Endothelial cell of umbilical vein (primary cell): ENCODE measurements around the gene DIS3L2. TPM values are rescaled to one million over a fixed set of nuclear protein-coding genes. Genes with fewer than 3 reads are reported as not detected.

Experiments
- BruUV-seq: library from RNA; stranded (reverse); fragments of 400-500 nt; replicated peaks from 2 replicates; lab custom pipeline; 2021; lab: Mats Ljungman, UMichigan
- CTCF ChIA-PET: fragments of 300-600, 350-600 bp; sonication (Branson Sonifier 250); formaldehyde crosslinking; loops from one replicate; lab custom pipeline; 2021; ENCODE audit warnings: antibody characterized with exemption, inconsistent platforms; lab: Charles Lee
- POLR2A ChIA-PET: fragments of 300-600, 350-600 bp; sonication (Branson Sonifier 250); formaldehyde crosslinking; loops from one replicate; lab custom pipeline; 2021; ENCODE audit warnings: antibody characterized with exemption, inconsistent platforms; lab: Charles Lee
- DNase-seq: peaks from one replicate; pipeline ENCODE4 v3.0.0-alpha.2; 2011; ENCODE audit warnings: low read depth, low spot score
- FAIRE-seq: peaks from 2 replicates; lab custom pipeline; 2011; peaks lifted over from hg19 to GRCh38; lab: Jason Lieb, UNC
- H2AFZ ChIP-seq: 2 replicates; pipeline ENCODE4 v1.6.0; 2012; ENCODE audit warnings: low read depth, low read length, control low read depth, inconsistent platforms
- H3K27ac ChIP-seq: 2 replicates; pipeline ENCODE4 v1.5.1; 2011; ENCODE audit warnings: low read depth, mild to moderate bottlenecking, control low read depth, low read length, moderate library complexity; ENCODE audit not compliant: insufficient read depth
- H3K27me3 ChIP-seq, 2 experiments: 2 replicates each; pipeline versions ENCODE4 v1.6.0 to v1.6.1; 2011; ENCODE audit warnings: low read length in 2 of 2, mixed read lengths in 1 of 2; ENCODE audit not compliant: control insufficient read depth in 2 of 2, insufficient read depth in 2 of 2
- H3K36me3 ChIP-seq, 2 experiments: 2 replicates in 1 of 2; 3 replicates in 1 of 2; pipeline ENCODE4 v1.5.1; 2011; ENCODE audit warnings: low read length in 2 of 2, mild to moderate bottlenecking in 1 of 2, moderate library complexity in 1 of 2; ENCODE audit not compliant: control insufficient read depth in 2 of 2, insufficient read depth in 2 of 2; ENCODE audit errors: extremely low read depth in 1 of 2
- H3K4me1 ChIP-seq: 3 replicates; pipeline ENCODE4 v1.5.1; 2011; ENCODE audit warnings: mild to moderate bottlenecking, low read length; ENCODE audit not compliant: control insufficient read depth, insufficient read depth; ENCODE audit errors: extremely low read depth
- H3K4me2 ChIP-seq: 2 replicates; pipeline ENCODE4 v1.6.1; 2011; ENCODE audit warnings: low read length, control low read depth, mixed read lengths; ENCODE audit not compliant: insufficient read depth
- H3K4me3 ChIP-seq, 3 experiments: fragments of 200-600 bp in 1 of 3; sonication (generic), shearing (Covaris generic) in 1 of 3; replicated peaks in 1 of 3; 2 replicates each; pipeline ENCODE4 v1.5.1; 2011 to 2016; ENCODE audit warnings: control low read depth in 3 of 3, low read length in 3 of 3, mild to moderate bottlenecking in 2 of 3, inconsistent platforms in 1 of 3, low read depth in 1 of 3, moderate library complexity in 1 of 3; ENCODE audit not compliant: insufficient read depth in 1 of 3
- H3K79me2 ChIP-seq: 2 replicates; pipeline ENCODE4 v1.6.0; 2012; ENCODE audit warnings: low read length, inconsistent platforms; ENCODE audit not compliant: control insufficient read depth, insufficient read depth
- H3K9ac ChIP-seq: replicated peaks from 2 replicates; pipeline ENCODE3; 2011; ENCODE audit warnings: low read length, control low read depth; ENCODE audit not compliant: insufficient read depth; ENCODE audit errors: extremely low read depth
- H3K9me1 ChIP-seq: replicated peaks from 3 replicates; pipeline ENCODE4 v1.6.0; 2011; ENCODE audit warnings: mild to moderate bottlenecking, low read length; ENCODE audit not compliant: control insufficient read depth, insufficient read depth; ENCODE audit errors: extremely low read depth
- H3K9me3 ChIP-seq: replicated peaks from 2 replicates; pipeline ENCODE4 v1.5.1; 2012; ENCODE audit warnings: low read length, inconsistent platforms; ENCODE audit not compliant: control insufficient read depth, insufficient read depth
- H4K20me1 ChIP-seq: replicated peaks from 2 replicates; pipeline ENCODE3; 2011; ENCODE audit warnings: mild to moderate bottlenecking, low read length; ENCODE audit not compliant: control insufficient read depth, insufficient read depth; ENCODE audit errors: extremely low read depth
- EZH2 ChIP-seq: IDR thresholded peaks from 2 replicates; pipeline ENCODE4 v1.6.1; 2012; ENCODE audit warnings: borderline replicate concordance, low read depth, mild to moderate bottlenecking, moderate library complexity, low read length, inconsistent platforms; ENCODE audit not compliant: severe bottlenecking
- FOS ChIP-seq: IDR thresholded peaks from 2 replicates; pipeline ENCODE4 v1.6.1; 2011; ENCODE audit warnings: mild to moderate bottlenecking, low read length, moderate library complexity, borderline replicate concordance; ENCODE audit not compliant: insufficient read depth
- GATA2 ChIP-seq: IDR thresholded peaks from 2 replicates; pipeline ENCODE4 v1.7.0; 2011; ENCODE audit warnings: low read depth, mild to moderate bottlenecking, moderate library complexity, mixed read lengths, low read length; ENCODE audit not compliant: insufficient read length, insufficient read depth
- JUN ChIP-seq: IDR thresholded peaks from 2 replicates; pipeline ENCODE4 v1.6.1; 2011; ENCODE audit warnings: borderline replicate concordance, low read depth; ENCODE audit not compliant: insufficient read length, insufficient read depth
- MYC ChIP-seq: IDR thresholded peaks from one replicate; pipeline ENCODE4 v1.6.1; 2011; ENCODE audit warnings: mild to moderate bottlenecking, low read depth, low read length
- POLR2A ChIP-seq: IDR thresholded peaks from 2 replicates; pipeline ENCODE4 v1.6.1; 2012; ENCODE audit warnings: low read depth, mild to moderate bottlenecking, control low read depth, low read length
- POLR2AphosphoS5 ChIP-seq: IDR thresholded peaks from 2 replicates; pipeline ENCODE4 v1.6.1; 2012; ENCODE audit warnings: low read depth, mild to moderate bottlenecking, control low read depth, low read length, moderate library complexity; ENCODE audit not compliant: insufficient read depth
- dilution Hi-C: fragments of 300-500 bp; cut with MboI; formaldehyde crosslinking; loops from one replicate; pipeline ENCODE4 v1.15.0; 2019; ENCODE audit warnings: low sequenced_read_pairs; ENCODE audit not compliant: extremely low pct_ligation_motif_present
- intact Hi-C: fragments of 100-400 bp; cut with micrococcal nuclease; formaldehyde crosslinking; loops from one replicate; pipeline ENCODE4 v1.10.0; 2022
- polyA plus RNA-seq, 4 experiments: library from polyadenylated mRNA; depleted of rRNA in 3 of 4; stranded (reverse) in 3 of 4; unstranded in 1 of 4; fragments of >200 nt; gene quantifications; 2 replicates each; pipeline versions ENCODE4 v1.2.1 to v1.2.3, GENCODE V29; 2011 to 2012; ENCODE audit warnings: missing spikeins in 1 of 4
- total RNA-seq: library from RNA; stranded (reverse); gene quantifications from 2 replicates; pipeline ENCODE4 v1.2.3, GENCODE V29; 2021
- TF ChIP-seq, protein P1 (sequence below), 2 donors: IDR thresholded peaks; 1 replicate in 1 of 2; 2 replicates in 1 of 2; pipeline ENCODE4 v1.5.1; 2011; ENCODE audit warnings: low read length in 2 of 2, mild to moderate bottlenecking in 2 of 2, moderate library complexity in 2 of 2, control low read depth in 1 of 2, inconsistent platforms in 1 of 2, low read depth in 1 of 2; ENCODE audit not compliant: insufficient read depth in 1 of 2; ENCODE audit errors: extremely low read depth in 1 of 2
- TF ChIP-seq, protein P2 (sequence below): IDR thresholded peaks from 2 replicates; pipeline ENCODE4 v1.6.1; 2011; ENCODE audit not compliant: insufficient read depth, insufficient read length

The DIS3L2 gene
- total and polyA plus RNA-seq, 2 donors (not counting 3 experiments of a cell fraction or from before 2014, with no cell fraction given) = 14.6 to 31.2 TPM

GRCh38 chr2:232042911-232043574 is 81.5 kb downstream of the DIS3L2 start:
- no peak for FAIRE-seq

More at GRCh38 chr2:232042911-232043574, 81.5 kb downstream of the DIS3L2 start:
- H3K9me3 ChIP-seq = no peaks in the 10 kb centered on the region
- H2AFZ ChIP-seq = no peak overlapping the region
- TF ChIP-seq POLR2A (no peak), GATA2 (no peak), MYC (no peak), FOS (no peak), EZH2 (no peak), POLR2AphosphoS5 (no peak), JUN (no peak)
- TF ChIP-seq, protein P1, sequence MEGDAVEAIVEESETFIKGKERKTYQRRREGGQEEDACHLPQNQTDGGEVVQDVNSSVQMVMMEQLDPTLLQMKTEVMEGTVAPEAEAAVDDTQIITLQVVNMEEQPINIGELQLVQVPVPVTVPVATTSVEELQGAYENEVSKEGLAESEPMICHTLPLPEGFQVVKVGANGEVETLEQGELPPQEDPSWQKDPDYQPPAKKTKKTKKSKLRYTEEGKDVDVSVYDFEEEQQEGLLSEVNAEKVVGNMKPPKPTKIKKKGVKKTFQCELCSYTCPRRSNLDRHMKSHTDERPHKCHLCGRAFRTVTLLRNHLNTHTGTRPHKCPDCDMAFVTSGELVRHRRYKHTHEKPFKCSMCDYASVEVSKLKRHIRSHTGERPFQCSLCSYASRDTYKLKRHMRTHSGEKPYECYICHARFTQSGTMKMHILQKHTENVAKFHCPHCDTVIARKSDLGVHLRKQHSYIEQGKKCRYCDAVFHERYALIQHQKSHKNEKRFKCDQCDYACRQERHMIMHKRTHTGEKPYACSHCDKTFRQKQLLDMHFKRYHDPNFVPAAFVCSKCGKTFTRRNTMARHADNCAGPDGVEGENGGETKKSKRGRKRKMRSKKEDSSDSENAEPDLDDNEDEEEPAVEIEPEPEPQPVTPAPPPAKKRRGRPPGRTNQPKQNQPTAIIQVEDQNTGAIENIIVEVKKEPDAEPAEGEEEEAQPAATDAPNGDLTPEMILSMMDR (IDR thresholded peaks at IDR 0.05; ENCODE audit: extremely low read depth in 1 of 2, insufficient read depth in 1 of 2, low read depth in 1 of 2, low read length in 2 of 2) = no peak
- TF ChIP-seq, protein P2, sequence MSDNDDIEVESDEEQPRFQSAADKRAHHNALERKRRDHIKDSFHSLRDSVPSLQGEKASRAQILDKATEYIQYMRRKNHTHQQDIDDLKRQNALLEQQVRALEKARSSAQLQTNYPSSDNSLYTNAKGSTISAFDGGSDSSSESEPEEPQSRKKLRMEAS = no peak
- H3K4me2 ChIP-seq = no peak overlapping the region
- DNase-seq = no peak
- H4K20me1 ChIP-seq = no peaks in the 10 kb centered on the region
- H3K4me3 ChIP-seq = no peak overlapping the region
- intact Hi-C loops = no loop called here
- no peaks in the 10 kb centered on the region for H3K36me3 ChIP-seq
- CTCF ChIA-PET = no interaction called here
- H3K9ac ChIP-seq = no peak overlapping the region
- H3K27me3 ChIP-seq = no peaks in the 10 kb centered on the region
- no peaks in the 10 kb centered on the region for H3K79me2 ChIP-seq
- POLR2A ChIA-PET = interaction anchor here (0.6 kb wide), 1 partner anchor 244 kb away, joined by 3 read pairs; no protein-coding TSS in a partner anchor
- no TSS peak for BruUV-seq
- H3K9me1 ChIP-seq = no peaks in the 10 kb centered on the region
- peaks cover 7% of the 10 kb centered on the region for H3K4me1 ChIP-seq
- no peak overlapping the region for H3K27ac ChIP-seq
- dilution Hi-C loops = no loop called here
